HepG2 (cell line): ENCODE data around the gene GDF11. TPM values are rescaled to one million over a fixed set of nuclear protein-coding genes. Genes with fewer than 3 reads are reported as not detected.

Experiments
- ATAC-seq: fragments of 200-7000 bp; cut with Tn5 transposase; 3 replicates; pipeline ENCODE4 v1.9.1; 2020; ENCODE audit warnings: mild to moderate bottlenecking, moderate library complexity
- BruUV-seq: library from RNA; stranded (reverse); fragments of 400-500 nt; replicated peaks from 2 replicates; lab custom pipeline; 2021; lab: Mats Ljungman, UMichigan
- CTCF ChIA-PET: fragments of 300-600 bp; formaldehyde crosslinking; extraction: SDS; loops from one replicate; lab custom pipeline; 2021; ENCODE audit warnings: low total read pairs, inconsistent platforms, low intra/inter-chr PET ratio; lab: Yijun Ruan, JAX
- POLR2A ChIA-PET: fragments of 350-600 bp; sonication (Branson Sonifier 250); formaldehyde crosslinking; loops from one replicate; lab custom pipeline; 2020; ENCODE audit warnings: antibody characterized with exemption, inconsistent platforms; lab: Yijun Ruan, JAX
- DNase-seq: peaks from one replicate; pipeline ENCODE4 v3.0.0-alpha.2; 2015; ENCODE audit warnings: low spot score
- FAIRE-seq: peaks from 3 replicates; lab custom pipeline; 2011; peaks lifted over from hg19 to GRCh38; lab: Jason Lieb, UNC
- H2AFZ ChIP-seq: one replicate; pipeline ENCODE4 v1.6.1; 2011; ENCODE audit warnings: low read length, inconsistent platforms
- H3K27ac ChIP-seq: fragments of 300-600 bp; 3 replicates; pipeline ENCODE4 v1.8.0; 2011; ENCODE audit warnings: mixed run types, mild to moderate bottlenecking, mixed read lengths, low read length, inconsistent platforms; ENCODE audit not compliant: insufficient read depth; ENCODE audit errors: extremely low read length
- H3K27me3 ChIP-seq, 2 experiments: fragments of 200-600 bp in 1 of 2; 2 replicates in 1 of 2; 3 replicates in 1 of 2; pipeline versions ENCODE4 v1.6.0 to v1.8.0; 2011; ENCODE audit warnings: low read length in 2 of 2, mild to moderate bottlenecking in 2 of 2, moderate library complexity in 2 of 2, inconsistent platforms in 1 of 2; ENCODE audit not compliant: insufficient read depth in 2 of 2, control insufficient read depth in 1 of 2
- H3K36me3 ChIP-seq, 2 experiments: fragments of 200-600 bp in 1 of 2; replicated peaks in 1 of 2; 2 replicates in 1 of 2; 3 replicates in 1 of 2; pipeline versions ENCODE4 v1.5.1 to v1.8.0; 2011; ENCODE audit warnings: low read length in 2 of 2, inconsistent platforms in 1 of 2; ENCODE audit not compliant: insufficient read depth in 2 of 2, control insufficient read depth in 1 of 2
- H3K4me1 ChIP-seq: 2 replicates; pipeline ENCODE4 v1.5.1; 2012; ENCODE audit warnings: low read length, inconsistent platforms; ENCODE audit not compliant: insufficient read depth
- H3K4me2 ChIP-seq: 2 replicates; pipeline ENCODE4 v1.6.0; 2011; ENCODE audit warnings: low read depth, low read length, inconsistent platforms
- H3K4me3 ChIP-seq, 3 experiments: fragments of 200-600 bp in 1 of 3; sonication (generic), shearing (Covaris generic) in 1 of 3; replicated peaks in 1 of 3; 2 replicates each; pipeline ENCODE4 v1.5.1; 2011 to 2016; ENCODE audit warnings: low read length in 3 of 3, inconsistent platforms in 2 of 3, low read depth in 2 of 3, mild to moderate bottlenecking in 2 of 3, control low read depth in 1 of 3, mixed read lengths in 1 of 3; ENCODE audit not compliant: insufficient read depth in 1 of 3
- H3K79me2 ChIP-seq: one replicate; pipeline ENCODE4 v1.6.1; 2011; ENCODE audit warnings: low read length, inconsistent platforms; ENCODE audit not compliant: insufficient read depth
- H3K9ac ChIP-seq: 2 replicates; pipeline ENCODE4 v1.6.0; 2011; ENCODE audit warnings: mild to moderate bottlenecking, low read depth, low read length, inconsistent platforms; ENCODE audit not compliant: insufficient read depth
- H3K9me3 ChIP-seq: 2 replicates; pipeline ENCODE4 v1.5.1; 2012; ENCODE audit warnings: mild to moderate bottlenecking, low read length
- H4K20me1 ChIP-seq: 2 replicates; pipeline ENCODE4 v1.6.0; 2011; ENCODE audit warnings: inconsistent platforms, mild to moderate bottlenecking, low read length, moderate library complexity; ENCODE audit not compliant: insufficient read depth
- ADNP ChIP-seq: sonication (generic); formaldehyde crosslinking; IDR thresholded peaks from 2 replicates; pipeline ENCODE4 v1.4.0; 2020; ENCODE audit warnings: missing genetic modification reagents
- BATF2 ChIP-seq: sonication (generic); formaldehyde crosslinking; IDR thresholded peaks from 2 replicates; pipeline ENCODE4 v1.8.0; 2022; ENCODE audit warnings: mild to moderate bottlenecking, missing genetic modification reagents, moderate library complexity
- FIP1L1 ChIP-seq: fragments of 200-400 bp; formaldehyde crosslinking; IDR thresholded peaks from 2 replicates; pipeline ENCODE4 v1.6.1; 2018; ENCODE audit warnings: low read depth, mild to moderate bottlenecking, low read length, moderate library complexity, borderline replicate concordance; ENCODE audit not compliant: insufficient read depth
- FOXA3 ChIP-seq: IDR thresholded peaks from 2 replicates; pipeline ENCODE4 v1.6.1; 2016; ENCODE audit warnings: missing genetic modification reagents, missing compliant biosample characterization
- HOXA9 ChIP-seq: sonication (generic); formaldehyde crosslinking; IDR thresholded peaks from 2 replicates; pipeline ENCODE4 v1.8.1; 2022; ENCODE audit warnings: missing genetic modification reagents, mild to moderate bottlenecking, moderate library complexity, borderline replicate concordance
- NFE2L2 ChIP-seq: fragments of 150-350 bp; IDR thresholded peaks from 2 replicates; pipeline ENCODE4 v1.6.1; 2014; ENCODE audit warnings: low read length
- PAX8 ChIP-seq: sonication (generic); formaldehyde crosslinking; IDR thresholded peaks from 2 replicates; pipeline ENCODE4 v1.8.0; 2022; ENCODE audit warnings: mild to moderate bottlenecking, missing genetic modification reagents, borderline replicate concordance
- PLSCR1 ChIP-seq: sonication (generic); formaldehyde crosslinking; IDR thresholded peaks from 2 replicates; pipeline ENCODE4 v1.5.0; 2020; ENCODE audit warnings: missing genetic modification reagents, mild to moderate bottlenecking, borderline replicate concordance
- RFX5 ChIP-seq: IDR thresholded peaks from 2 replicates; pipeline ENCODE4 v1.6.1; 2011; ENCODE audit warnings: low read depth, low read length, improper control_type of control experiment
- RFXANK ChIP-seq: IDR thresholded peaks from 2 replicates; pipeline ENCODE4 v1.6.1; 2016
- SNAPC5 ChIP-seq: sonication (generic); formaldehyde crosslinking; IDR thresholded peaks from 2 replicates; pipeline ENCODE4 v1.8.1; 2023; ENCODE audit warnings: mild to moderate bottlenecking, missing genetic modification reagents, borderline replicate concordance
- TBX2 ChIP-seq: sonication (generic); formaldehyde crosslinking; IDR thresholded peaks from 2 replicates; pipeline ENCODE4 v1.5.0; 2020; ENCODE audit warnings: missing genetic modification reagents, mild to moderate bottlenecking, borderline replicate concordance
- ZBTB49 ChIP-seq: sonication (generic); formaldehyde crosslinking; IDR thresholded peaks from 2 replicates; pipeline ENCODE4 v1.4.0; 2020; ENCODE audit warnings: missing genetic modification reagents, borderline replicate concordance
- ZKSCAN8 ChIP-seq: IDR thresholded peaks from 2 replicates; pipeline ENCODE4 v1.6.1; 2016; ENCODE audit warnings: borderline replicate concordance, missing genetic modification reagents, missing compliant biosample characterization
- ZNF451 ChIP-seq: sonication (generic); formaldehyde crosslinking; IDR thresholded peaks from 2 replicates; pipeline ENCODE4 v1.5.0; 2020; ENCODE audit warnings: mild to moderate bottlenecking, missing genetic modification reagents
- ZNF574 ChIP-seq: sonication (generic); formaldehyde crosslinking; IDR thresholded peaks from 2 replicates; pipeline ENCODE4 v1.4.0; 2020; ENCODE audit warnings: missing genetic modification reagents
- ZNF629 ChIP-seq: sonication (generic); formaldehyde crosslinking; conservative IDR thresholded peaks from 2 replicates; pipeline ENCODE4 v1.5.0; 2020; ENCODE audit warnings: missing genetic modification reagents
- WGBS: methylation state at CpG from one replicate; pipeline ENCODE4 v1.1.6; 2017; ENCODE audit warnings: low lambda C conversion rate; 5-methylcytosine and 5-hydroxymethylcytosine counted together
- in situ Hi-C: cut with HindIII; loops from 2 replicates; pipeline ENCODE4 v1.10.0; 2017; ENCODE audit warnings: low pct_unique_long_range_greater_than_20kb; ENCODE audit not compliant: extremely low pct_ligation_motif_present
- intact Hi-C: fragments of 100-400 bp; cut with micrococcal nuclease; formaldehyde crosslinking; loops from one replicate; pipeline ENCODE4 v1.10.0; 2022; ENCODE audit not compliant: unreplicated experiment
- polyA plus RNA-seq, 8 experiments: library from polyadenylated mRNA; depleted of rRNA in 3 of 8; stranded (reverse) in 7 of 8; unstranded in 1 of 8; fragments of >200 nt; fragmentation: Illumina TruSeq in 4 of 8; extraction: Trizol in 4 of 8; gene quantifications; 2 replicates each; pipeline versions ENCODE4 v1.2.1 to v1.2.3, GENCODE V29; 2011 to 2016; ENCODE audit warnings: low read depth in 4 of 8, missing spikeins in 1 of 8, mixed read lengths in 1 of 8; ENCODE audit not compliant: insufficient read depth in 1 of 8
- total RNA-seq, 5 experiments: library from RNA; depleted of rRNA; stranded (reverse); fragments of >200 nt; fragmentation: Illumina TruSeq; extraction: Trizol; gene quantifications; 2 replicates each; pipeline ENCODE4 v1.2.3, GENCODE V29; 2016; ENCODE audit warnings: low read depth in 1 of 5

GDF11 gene
- total and polyA plus RNA-seq, 2 of the 13 experiments (the other 11 are each of a cell fraction or from before 2014, with no cell fraction given) = 0.63 to 1.5 TPM

- BruUV-seq = no TSS peak
- intact Hi-C loops (loop anchor here (1.0 to 5.0 kb wide), 2 partner anchors 13 to 537 kb away; no protein-coding TSS in a partner anchor), in situ Hi-C loops (no loop called here)
- Histone ChIP-seq H3K79me2 (peaks cover 12% of the 10 kb centered on the region), H3K27ac (no peak overlapping the region), H3K4me2 (no peak overlapping the region), H3K9me3 (no peaks in the 10 kb centered on the region), H3K36me3 (peaks cover 10 to 25% of the 10 kb centered on the region in 2 experiments; a peak in 4 of 5 replicates), H3K4me3 (no peak overlapping the region), H3K9ac (no peak overlapping the region), H2AFZ (no peak overlapping the region), H3K27me3 (no peaks in the 10 kb centered on the region; a peak in 1 of 5 replicates), H3K4me1 (peaks cover 70% of the 10 kb centered on the region), H4K20me1 (0 out of 2 replicates have a peak, but pooled peaks cover 8% of the 10 kb centered on the region)
- peak; percentile 37 for ATAC-seq
- POLR2A ChIA-PET = interaction anchor here (1.0 to 5.3 kb wide), 5 partner anchors 9 to 249 kb away, joined by 3 to 23 read pairs (median 8); partner anchors contain the start of genes BLOC1S1 and RAB5B
- FAIRE-seq = peak; percentile 26
- CTCF ChIA-PET = interaction anchor here (1.4 to 3.4 kb wide), 2 partner anchors 12 to 43 kb away, joined by 3 to 36 read pairs; a partner anchor contains a TSS
- WGBS = 17% methylated on average over 5 of the region's 11 CpGs
- DNase-seq = peak; percentile 60
- TF ChIP-seq PLSCR1 (CRISPR knock-in tag) (no peak), ZKSCAN8 (CRISPR knock-in tag) (no peak), RFX5 (no peak), RFXANK (no peak), PAX8 (CRISPR knock-in tag) (no peak), SNAPC5 (CRISPR knock-in tag) (no peak), FIP1L1 (no peak), TBX2 (CRISPR knock-in tag) (no peak), ADNP (CRISPR knock-in tag) (no peak), ZNF574 (CRISPR knock-in tag) (0 out of 2 replicates have a peak, but pooled peaks have one; percentile 13), NFE2L2 (no peak), FOXA3 (CRISPR knock-in tag) (no peak), ZNF629 (no peak), HOXA9 (CRISPR knock-in tag) (no peak), ZNF451 (CRISPR knock-in tag) (no peak), BATF2 (CRISPR knock-in tag) (no peak), ZBTB49 (CRISPR knock-in tag) (no peak)
These were observed 18.5 kb upstream of the GDF11 start for GRCh38 chr12:55724226-55724939.
